Caco-2 (cell line): Measurements from ENCODE around the gene C10orf143. TPM values are rescaled to one million over a fixed set of nuclear protein-coding genes. Genes with fewer than 3 reads are reported as not detected.

Experiments used
- BruUV-seq: library from RNA; stranded (reverse); fragments of 400-500 nt; replicated peaks from 2 replicates; lab custom pipeline; 2021; lab: Mats Ljungman, UMichigan
- CTCF ChIA-PET: fragments of 300-600 bp; sonication (Branson Sonifier 250); formaldehyde crosslinking; loops from one replicate; lab custom pipeline; 2022; ENCODE audit warnings: antibody characterized with exemption; lab: Charles Lee
- POLR2A ChIA-PET: fragments of 300-600 bp; sonication (Branson Sonifier 250); formaldehyde crosslinking; loops from one replicate; lab custom pipeline; 2022; ENCODE audit warnings: antibody characterized with exemption; lab: Charles Lee
- DNase-seq, 2 experiments: peaks; one replicate each; pipeline versions ENCODE4 v3.0.0 to v3.0.0-alpha.2; 2020 to 2022
- H3K27me3 ChIP-seq: replicated peaks from 2 replicates; pipeline ENCODE4 v1.6.0; 2011; ENCODE audit warnings: low read length; ENCODE audit not compliant: control insufficient read depth, insufficient read depth
- H3K36me3 ChIP-seq: 2 replicates; pipeline ENCODE4 v1.5.1; 2011; ENCODE audit warnings: low read length; ENCODE audit not compliant: control insufficient read depth, insufficient read depth
- H3K4me1 ChIP-seq: fragments of 250-450 bp; sonication (Bioruptor Pico); 2 replicates; pipeline ENCODE4 v1.5.1; 2020; ENCODE audit warnings: mild to moderate bottlenecking
- H3K4me3 ChIP-seq: 2 replicates; pipeline ENCODE4 v1.5.1; 2011; ENCODE audit warnings: low read depth, mild to moderate bottlenecking, control low read depth, low read length
- H3K9me3 ChIP-seq: fragments of 250-450 bp; sonication (Bioruptor Pico); 2 replicates; pipeline ENCODE4 v1.5.1; 2020; ENCODE audit warnings: mild to moderate bottlenecking, moderate library complexity
- H3K27ac Mint-ChIP-seq: one replicate; pipeline ENCODE4 v1.8.0; 2022; ENCODE audit warnings: mixed read lengths; ENCODE audit not compliant: unreplicated experiment
- H3K27me3 Mint-ChIP-seq: one replicate; pipeline ENCODE4 v1.8.0; 2022; ENCODE audit warnings: mixed read lengths; ENCODE audit not compliant: insufficient read depth, unreplicated experiment
- H3K36me3 Mint-ChIP-seq: one replicate; pipeline ENCODE4 v1.8.0; 2022; ENCODE audit warnings: mild to moderate bottlenecking, mixed read lengths; ENCODE audit not compliant: insufficient read depth, unreplicated experiment
- H3K4me1 Mint-ChIP-seq: one replicate; pipeline ENCODE4 v1.8.0; 2022; ENCODE audit warnings: low read depth, mixed read lengths; ENCODE audit not compliant: unreplicated experiment
- H3K4me3 Mint-ChIP-seq: one replicate; pipeline ENCODE4 v1.8.0; 2022; ENCODE audit warnings: mild to moderate bottlenecking, moderate library complexity, mixed read lengths; ENCODE audit not compliant: unreplicated experiment
- H3K9me3 Mint-ChIP-seq: one replicate; pipeline ENCODE4 v1.8.0; 2022; ENCODE audit warnings: mixed read lengths; ENCODE audit not compliant: unreplicated experiment
- intact Hi-C: fragments of 100-400 bp; cut with micrococcal nuclease; formaldehyde crosslinking; loops from one replicate; pipeline ENCODE4 v1.10.0; 2022; ENCODE audit not compliant: unreplicated experiment
- total RNA-seq: library from RNA; stranded (reverse); gene quantifications from 2 replicates; pipeline ENCODE4 v1.2.3, GENCODE V29; 2022
- TF ChIP-seq, protein P1 (sequence below), 2 experiments: fragments of 200-600 bp in 1 of 2; IDR thresholded peaks; 1 replicate in 1 of 2; 2 replicates in 1 of 2; pipeline versions ENCODE4 v1.5.1 to v1.8.0; 2011 to 2022; ENCODE audit warnings: antibody characterized with exemption in 1 of 2, control low read depth in 1 of 2, inconsistent platforms in 1 of 2, low read depth in 1 of 2, low read length in 1 of 2, mild to moderate bottlenecking in 1 of 2, moderate library complexity in 1 of 2; ENCODE audit not compliant: insufficient read depth in 1 of 2, severe bottlenecking in 1 of 2, unreplicated experiment in 1 of 2

C10orf143 gene
- total RNA-seq, 1 experiment from 2014 or later: 0.54 TPM

DNA sequence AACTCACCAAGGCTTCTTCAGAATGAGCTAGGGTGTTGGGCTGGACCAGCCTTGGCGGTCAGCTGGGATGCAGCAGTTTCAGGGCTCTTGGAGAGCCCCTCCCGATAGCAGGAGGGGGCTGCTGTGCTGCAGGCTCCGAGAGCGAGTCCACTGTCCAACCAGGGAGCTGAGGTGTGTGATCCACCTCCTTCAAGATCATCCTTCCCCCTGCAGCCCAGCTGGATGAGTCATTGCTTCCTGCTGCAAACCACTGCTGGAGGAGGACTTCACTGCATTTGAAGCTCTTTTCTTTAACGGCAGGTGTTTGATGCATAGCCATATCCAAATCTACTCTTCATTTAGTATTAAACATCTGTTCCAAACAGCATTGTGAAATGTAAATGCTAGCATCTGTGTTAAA is 92.4 kb downstream of the C10orf143 start:
- no peaks in the 10 kb centered on the region for H3K4me1 Mint-ChIP-seq
- no peak overlapping the region for H3K4me3 Mint-ChIP-seq
- Histone ChIP-seq H3K4me1 (no peaks in the 10 kb centered on the region), H3K4me3 (no peak overlapping the region), H3K36me3 (no peaks in the 10 kb centered on the region), H3K9me3 (no peaks in the 10 kb centered on the region), H3K27me3 (no peaks in the 10 kb centered on the region; the same call in 1 of the 2 replicates)
- TF ChIP-seq, protein P1, sequence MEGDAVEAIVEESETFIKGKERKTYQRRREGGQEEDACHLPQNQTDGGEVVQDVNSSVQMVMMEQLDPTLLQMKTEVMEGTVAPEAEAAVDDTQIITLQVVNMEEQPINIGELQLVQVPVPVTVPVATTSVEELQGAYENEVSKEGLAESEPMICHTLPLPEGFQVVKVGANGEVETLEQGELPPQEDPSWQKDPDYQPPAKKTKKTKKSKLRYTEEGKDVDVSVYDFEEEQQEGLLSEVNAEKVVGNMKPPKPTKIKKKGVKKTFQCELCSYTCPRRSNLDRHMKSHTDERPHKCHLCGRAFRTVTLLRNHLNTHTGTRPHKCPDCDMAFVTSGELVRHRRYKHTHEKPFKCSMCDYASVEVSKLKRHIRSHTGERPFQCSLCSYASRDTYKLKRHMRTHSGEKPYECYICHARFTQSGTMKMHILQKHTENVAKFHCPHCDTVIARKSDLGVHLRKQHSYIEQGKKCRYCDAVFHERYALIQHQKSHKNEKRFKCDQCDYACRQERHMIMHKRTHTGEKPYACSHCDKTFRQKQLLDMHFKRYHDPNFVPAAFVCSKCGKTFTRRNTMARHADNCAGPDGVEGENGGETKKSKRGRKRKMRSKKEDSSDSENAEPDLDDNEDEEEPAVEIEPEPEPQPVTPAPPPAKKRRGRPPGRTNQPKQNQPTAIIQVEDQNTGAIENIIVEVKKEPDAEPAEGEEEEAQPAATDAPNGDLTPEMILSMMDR (IDR thresholded peaks at IDR 0.05; ENCODE audit: insufficient read depth in 1 of 2, low read depth in 1 of 2, low read length in 1 of 2, severe bottlenecking in 1 of 2, unreplicated experiment in 1 of 2): no peak
- no TSS peak for BruUV-seq
- ChIA-PET CTCF (interaction anchor here (0.8 kb wide), 1 partner anchor 28 kb away, joined by 3 read pairs; no protein-coding TSS in a partner anchor), POLR2A (no interaction called here)
- H3K27me3 Mint-ChIP-seq: peaks cover 16% of the 10 kb centered on the region
- intact Hi-C loops: no loop called here
- DNase-seq: no peak
- H3K36me3 Mint-ChIP-seq: no peaks in the 10 kb centered on the region
- H3K9me3 Mint-ChIP-seq: no peaks in the 10 kb centered on the region
- H3K27ac Mint-ChIP-seq: no peak overlapping the region

DNA sequence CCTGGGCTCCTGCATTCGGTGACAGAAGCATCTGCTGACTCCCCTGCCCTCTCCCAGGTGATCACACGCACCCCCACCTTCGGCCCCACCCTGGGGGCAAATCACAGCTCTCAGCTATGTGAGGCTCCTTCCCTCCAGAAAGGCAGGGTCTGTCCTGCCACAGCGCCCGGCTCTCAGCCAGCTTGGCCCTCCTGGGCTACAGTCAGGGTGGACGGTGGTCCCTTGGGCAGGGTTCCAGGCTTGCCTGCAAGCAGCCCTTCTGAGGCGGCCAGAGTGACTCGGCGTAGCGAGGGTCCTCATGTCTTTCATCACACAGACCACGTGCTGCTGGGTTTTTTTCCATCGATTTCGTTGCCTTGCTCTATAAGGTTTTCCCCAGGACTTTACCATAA is 93.0 kb downstream of the C10orf143 start:
- Histone ChIP-seq H3K27me3 (no peaks in the 10 kb centered on the region; the same call in 1 of the 2 replicates), H3K4me1 (no peaks in the 10 kb centered on the region), H3K9me3 (no peaks in the 10 kb centered on the region), H3K4me3 (no peak overlapping the region), H3K36me3 (no peaks in the 10 kb centered on the region)
- BruUV-seq: no TSS peak
- TF ChIP-seq, protein P1 (IDR thresholded peaks at IDR 0.05; ENCODE audit: insufficient read depth in 1 of 2, low read depth in 1 of 2, low read length in 1 of 2, severe bottlenecking in 1 of 2, unreplicated experiment in 1 of 2): no peak
- intact Hi-C loops: no loop called here
- CTCF ChIA-PET: no interaction called here
- no peaks in the 10 kb centered on the region for H3K36me3 Mint-ChIP-seq
- no peak overlapping the region for H3K27ac Mint-ChIP-seq
- POLR2A ChIA-PET: no interaction called here
- H3K4me3 Mint-ChIP-seq: no peak overlapping the region
- H3K4me1 Mint-ChIP-seq: no peaks in the 10 kb centered on the region
- DNase-seq: peak in 1 of 2 experiments; percentile 18
- peaks cover 22% of the 10 kb centered on the region for H3K27me3 Mint-ChIP-seq
- no peaks in the 10 kb centered on the region for H3K9me3 Mint-ChIP-seq

DNA sequence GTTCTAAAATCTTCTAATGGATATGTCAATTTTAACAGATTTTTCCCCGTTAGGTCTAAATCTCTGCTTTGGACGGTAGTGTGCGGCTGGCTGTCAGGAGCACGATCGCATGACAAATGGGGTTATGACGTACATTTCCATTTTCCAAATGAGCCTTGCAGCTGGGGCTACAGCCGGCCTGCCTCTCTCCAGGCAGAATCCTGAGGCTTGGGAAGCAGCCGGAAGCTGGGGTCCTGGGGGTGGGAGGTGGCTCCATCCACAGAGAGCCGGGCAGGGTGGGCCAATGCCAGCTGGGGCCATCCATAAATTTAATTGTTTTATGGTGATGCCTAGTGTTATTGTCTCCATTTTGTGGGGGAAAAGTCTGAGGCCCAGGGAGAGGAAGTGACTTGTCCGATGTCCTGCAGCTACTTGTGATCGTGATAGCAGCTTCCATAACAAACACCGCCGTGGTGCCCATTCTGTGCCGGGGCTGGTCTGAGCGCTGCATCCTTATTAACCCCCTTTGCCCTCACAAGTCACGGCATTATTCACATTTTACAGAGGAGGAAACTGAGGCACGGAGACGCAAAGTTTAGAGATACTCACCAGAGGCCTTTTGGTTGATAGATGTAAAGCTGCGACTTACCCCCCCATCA is 93.5 kb downstream of the C10orf143 start:
- no peaks in the 10 kb centered on the region for H3K36me3 ChIP-seq
- no peaks in the 10 kb centered on the region for H3K4me1 Mint-ChIP-seq
- CTCF ChIA-PET: no interaction called here
- no peak overlapping the region for H3K4me3 ChIP-seq
- no peaks in the 10 kb centered on the region for H3K36me3 Mint-ChIP-seq
- no peak overlapping the region for H3K27ac Mint-ChIP-seq
- TF ChIP-seq, protein P1 (IDR thresholded peaks at IDR 0.05; ENCODE audit: insufficient read depth in 1 of 2, low read depth in 1 of 2, low read length in 1 of 2, severe bottlenecking in 1 of 2, unreplicated experiment in 1 of 2): no peak
- no peaks in the 10 kb centered on the region; the same call in 1 of the 2 replicates for H3K27me3 ChIP-seq
- no TSS peak for BruUV-seq
- H3K27me3 Mint-ChIP-seq: peaks cover 23% of the 10 kb centered on the region
- no peak overlapping the region for H3K4me3 Mint-ChIP-seq
- no peak for DNase-seq
- no peaks in the 10 kb centered on the region for H3K9me3 Mint-ChIP-seq
- POLR2A ChIA-PET: no interaction called here
- intact Hi-C loops: no loop called here
- H3K9me3 ChIP-seq: no peaks in the 10 kb centered on the region
- H3K4me1 ChIP-seq: no peaks in the 10 kb centered on the region
